AG08396 (cell line): ENCODE results near the gene LINC00305.

Source experiments
- DNase-seq: peaks from one replicate; pipeline ENCODE4 v3.0.0; 2012; ENCODE audit warnings: low spot score, mixed read lengths

LINC00305 gene

GRCh38 chr18:64148988-64149387, at the start of gene LINC00305:
Gene LINC00305, minus strand, starts transcription at chr18:64149088.
- DNase-seq: no peak

GRCh38 chr18:64191069-64191468, 42.2 kb upstream of the LINC00305 start:
- no peak for DNase-seq

- DNase-seq: no peak
Measured at GRCh38 chr18:64185987-64186386, 37.1 kb upstream of the LINC00305 start.

- DNase-seq: no peak
Measured at GRCh38 chr18:64183665-64184064, 34.8 kb upstream of the LINC00305 start.

- no peak for DNase-seq
Measured at GRCh38 chr18:64180617-64181016, 31.7 kb upstream of the LINC00305 start.

- no peak for DNase-seq
Measured at GRCh38 chr18:64180171-64180570, 31.3 kb upstream of the LINC00305 start.

- DNase-seq: no peak
Measured at GRCh38 chr18:64179556-64180080, 30.7 kb upstream of the LINC00305 start.

GRCh38 chr18:64178860-64179259, 30.0 kb upstream of the LINC00305 start:
- DNase-seq: no peak

GRCh38 chr18:64175432-64175831, 26.5 kb upstream of the LINC00305 start:
- no peak for DNase-seq

- no peak for DNase-seq
Measured at GRCh38 chr18:64171576-64171975, 22.7 kb upstream of the LINC00305 start.

- DNase-seq: no peak
Measured at GRCh38 chr18:64167408-64167925, 18.6 kb upstream of the LINC00305 start.

- no peak for DNase-seq
Measured at GRCh38 chr18:64165906-64166305, 17.0 kb upstream of the LINC00305 start.

GRCh38 chr18:64164883-64165282, 16.0 kb upstream of the LINC00305 start:
- no peak for DNase-seq

GRCh38 chr18:64149916-64150438, 1.1 kb upstream of the LINC00305 start:
- no peak for DNase-seq

GRCh38 chr18:64142904-64143303, 6.0 kb downstream of the LINC00305 start:
- DNase-seq: no peak

- no peak for DNase-seq
Measured at GRCh38 chr18:64137914-64138313, 11.0 kb downstream of the LINC00305 start.

- DNase-seq: no peak
Measured at GRCh38 chr18:64134044-64134747, 14.7 kb downstream of the LINC00305 start.

GRCh38 chr18:64132871-64133270, 16.0 kb downstream of the LINC00305 start:
- no peak for DNase-seq

- no peak for DNase-seq
Measured at GRCh38 chr18:64131314-64131713, 17.6 kb downstream of the LINC00305 start.

- DNase-seq: no peak
Measured at GRCh38 chr18:64127172-64127571, 21.7 kb downstream of the LINC00305 start.

GRCh38 chr18:64119916-64120315, 29.0 kb downstream of the LINC00305 start:
- DNase-seq: no peak

- DNase-seq: no peak
Measured at GRCh38 chr18:64118406-64118805, 30.5 kb downstream of the LINC00305 start.

- DNase-seq: no peak
Measured at GRCh38 chr18:64116571-64117175, 32.2 kb downstream of the LINC00305 start.
